Raji (cell line): ENCODE data around the gene FUCA1.
A peak's percentile ranks its signal among the peaks of the same experiment; 100 is the strongest.

Experiments used
- POLR2A ChIP-seq: IDR thresholded peaks from 2 replicates; pipeline ENCODE4 v1.6.1; 2011; ENCODE audit warnings: low read depth, low read length, control low read depth; ENCODE audit not compliant: insufficient read depth

The FUCA1 gene

GRCh38 chr1:23823767-23824166, 44.3 kb downstream of the FUCA1 start:
- TF ChIP-seq POLR2A = peak; percentile 29; the same call in 1 of the 2 replicates

GRCh38 chr1:23817633-23818032, 50.5 kb downstream of the FUCA1 start:
- TF ChIP-seq POLR2A = no peak

- no peak for TF ChIP-seq POLR2A
These were observed 51.2 kb downstream of the FUCA1 start for GRCh38 chr1:23816906-23817305.

- no peak for TF ChIP-seq POLR2A
These were observed 51.7 kb downstream of the FUCA1 start for GRCh38 chr1:23816361-23816760.

- no peak for TF ChIP-seq POLR2A
These were observed 54.1 kb downstream of the FUCA1 start for GRCh38 chr1:23814016-23814415.

GRCh38 chr1:23810818-23811540, 57.1 kb downstream of the FUCA1 start:
- 0 out of 2 replicates have a peak, but pooled peaks have one; percentile 27 for TF ChIP-seq POLR2A

GRCh38 chr1:23809751-23810171, 58.3 kb downstream of the FUCA1 start:
- TF ChIP-seq POLR2A = peak; percentile 33; the same call in 1 of the 2 replicates

- TF ChIP-seq POLR2A = no peak
These were observed 60.6 kb downstream of the FUCA1 start for GRCh38 chr1:23807453-23807852.

- TF ChIP-seq POLR2A = no peak
These were observed 61.8 kb downstream of the FUCA1 start for GRCh38 chr1:23806280-23806679.

GRCh38 chr1:23805025-23805424, 63.1 kb downstream of the FUCA1 start:
- TF ChIP-seq POLR2A = no peak

GRCh38 chr1:23804183-23804835, 63.8 kb downstream of the FUCA1 start:
- TF ChIP-seq POLR2A = no peak

GRCh38 chr1:23803674-23804073, 64.4 kb downstream of the FUCA1 start:
- no peak for TF ChIP-seq POLR2A

GRCh38 chr1:23801876-23802275, 66.2 kb downstream of the FUCA1 start:
- no peak for TF ChIP-seq POLR2A

GRCh38 chr1:23801338-23801748, 66.7 kb downstream of the FUCA1 start:
- no peak for TF ChIP-seq POLR2A

- TF ChIP-seq POLR2A = peak; percentile 91
These were observed 67.4 kb downstream of the FUCA1 start, which contains the start of gene GALE for GRCh38 chr1:23800400-23801337. Gene GALE (minus strand): TSS chr1:23800754. CDS start chr1:23799007, 1,747 bp downstream.
